IPS DF 6.9 (cell line): ENCODE measurements around the gene TIPARP.
"Not testable (repeated sequence)": the region's sequence is repeated elsewhere in the genome, so short reads cannot be mapped to it uniquely, and the experiment has no call there.

ENCODE experiments used
- DNase-seq: peaks from one replicate; pipeline ENCODE4 v3.0.0-alpha.2; 2013; ENCODE audit warnings: low read depth, low spot score
- H3K27ac ChIP-seq: one replicate; pipeline ENCODE4 v1.5.1; 2013; ENCODE audit warnings: low read length, control low read depth
- H3K27me3 ChIP-seq: 2 replicates; pipeline ENCODE4 v1.6.1; 2013; ENCODE audit warnings: mild to moderate bottlenecking, low read length; ENCODE audit not compliant: control insufficient read depth, insufficient read depth
- H3K36me3 ChIP-seq: 2 replicates; pipeline ENCODE4 v1.6.1; 2013; ENCODE audit warnings: low read length; ENCODE audit not compliant: control insufficient read depth, insufficient read depth
- H3K4me1 ChIP-seq: 2 replicates; pipeline ENCODE4 v1.6.1; 2013; ENCODE audit warnings: low read length; ENCODE audit not compliant: control insufficient read depth, insufficient read depth
- H3K4me3 ChIP-seq: 2 replicates; pipeline ENCODE4 v1.5.1; 2013; ENCODE audit warnings: mild to moderate bottlenecking, low read length
- H3K9me3 ChIP-seq: 2 replicates; pipeline ENCODE4 v1.6.1; 2013; ENCODE audit warnings: low read length, inconsistent platforms; ENCODE audit not compliant: control insufficient read depth, insufficient read depth
- WGBS: extraction: QIAGEN DNeasy Blood & Tissue Kit; methylation state at CpG from one replicate; pipeline ENCODE4 v1.1.7; 2013; ENCODE audit warnings: mixed read lengths, missing lambda C conversion rate; ENCODE audit not compliant: insufficient read length, insufficient coverage; 5-methylcytosine and 5-hydroxymethylcytosine counted together

TIPARP gene

GRCh38 chr3:156649681-156650080, 24.7 kb upstream of the TIPARP start:
- H3K27ac ChIP-seq = no peak overlapping the region
- H3K36me3 ChIP-seq = no peaks in the 10 kb centered on the region
- H3K4me3 ChIP-seq = no peak overlapping the region
- no CpG with 5 or more reads among the region's 1 CpG for WGBS
- H3K4me1 ChIP-seq = no peaks in the 10 kb centered on the region
- no peaks in the 10 kb centered on the region for H3K9me3 ChIP-seq
- DNase-seq = no peak
- H3K27me3 ChIP-seq = no peaks in the 10 kb centered on the region

GRCh38 chr3:156652661-156653060, 21.7 kb upstream of the TIPARP start:
- H3K4me1 ChIP-seq, DNase-seq, H3K4me3 ChIP-seq, H3K27ac ChIP-seq, H3K27me3 ChIP-seq, H3K9me3 ChIP-seq, H3K36me3 ChIP-seq: not testable (repeated sequence)
- WGBS = no CpG with 5 or more reads among the region's 2 CpGs

GRCh38 chr3:156654834-156655233, 19.6 kb upstream of the TIPARP start:
- WGBS = no CpG with 5 or more reads among the region's 1 CpG
- H3K9me3 ChIP-seq = no peaks in the 10 kb centered on the region
- H3K4me1 ChIP-seq = no peaks in the 10 kb centered on the region
- no peak for DNase-seq
- H3K27me3 ChIP-seq = no peaks in the 10 kb centered on the region
- H3K27ac ChIP-seq = no peak overlapping the region
- no peaks in the 10 kb centered on the region for H3K36me3 ChIP-seq
- no peak overlapping the region for H3K4me3 ChIP-seq

- no peaks in the 10 kb centered on the region for H3K36me3 ChIP-seq
- H3K27ac ChIP-seq = no peak overlapping the region
- no peaks in the 10 kb centered on the region for H3K4me1 ChIP-seq
- H3K9me3 ChIP-seq = no peaks in the 10 kb centered on the region
- no peaks in the 10 kb centered on the region for H3K27me3 ChIP-seq
- H3K4me3 ChIP-seq = no peak overlapping the region
- WGBS = no CpG with 5 or more reads among the region's 5 CpGs
- no peak for DNase-seq
These were observed 18.4 kb upstream of the TIPARP start for GRCh38 chr3:156655819-156656550.

- no peaks in the 10 kb centered on the region for H3K27me3 ChIP-seq
- WGBS = no CpG with 5 or more reads among the region's 2 CpGs
- H3K9me3 ChIP-seq = no peaks in the 10 kb centered on the region
- H3K27ac ChIP-seq = no peak overlapping the region
- H3K4me3 ChIP-seq = no peak overlapping the region
- no peaks in the 10 kb centered on the region for H3K4me1 ChIP-seq
- H3K36me3 ChIP-seq = no peaks in the 10 kb centered on the region
- DNase-seq = no peak
These were observed 16.9 kb upstream of the TIPARP start for GRCh38 chr3:156657440-156657839.

GRCh38 chr3:156657862-156658731, 16.3 kb upstream of the TIPARP start:
- DNase-seq = no peak
- Histone ChIP-seq H3K27ac (no peak overlapping the region), H3K36me3 (no peaks in the 10 kb centered on the region), H3K4me1 (no peaks in the 10 kb centered on the region), H3K9me3 (no peaks in the 10 kb centered on the region), H3K27me3 (no peaks in the 10 kb centered on the region), H3K4me3 (no peak overlapping the region)
- no CpG with 5 or more reads among the region's 4 CpGs for WGBS

- no CpG with 5 or more reads among the region's 1 CpG for WGBS
- no peaks in the 10 kb centered on the region for H3K9me3 ChIP-seq
These were observed 15.7 kb upstream of the TIPARP start for GRCh38 chr3:156658732-156659090.

GRCh38 chr3:156659260-156659659, 15.1 kb upstream of the TIPARP start:
- DNase-seq = no peak
- H3K36me3 ChIP-seq = no peaks in the 10 kb centered on the region
- no peaks in the 10 kb centered on the region for H3K9me3 ChIP-seq
- no peak overlapping the region for H3K4me3 ChIP-seq
- H3K27me3 ChIP-seq = no peaks in the 10 kb centered on the region
- H3K4me1 ChIP-seq = no peaks in the 10 kb centered on the region
- H3K27ac ChIP-seq = no peak overlapping the region

More at GRCh38 chr3:156658732-156659090, 15.7 kb upstream of the TIPARP start:
- H3K27ac ChIP-seq = no peak overlapping the region
- H3K36me3 ChIP-seq = no peaks in the 10 kb centered on the region
- no peak for DNase-seq
- H3K4me1 ChIP-seq = no peaks in the 10 kb centered on the region
- H3K27me3 ChIP-seq = no peaks in the 10 kb centered on the region
- no peak overlapping the region for H3K4me3 ChIP-seq

GRCh38 chr3:156661155-156661554, 13.2 kb upstream of the TIPARP start:
- H3K27me3 ChIP-seq = no peaks in the 10 kb centered on the region
- DNase-seq = no peak
- H3K9me3 ChIP-seq = no peaks in the 10 kb centered on the region
- H3K36me3 ChIP-seq = no peaks in the 10 kb centered on the region
- H3K4me3 ChIP-seq = no peak overlapping the region
- WGBS = no CpG with 5 or more reads among the region's 2 CpGs
- no peaks in the 10 kb centered on the region for H3K4me1 ChIP-seq
- H3K27ac ChIP-seq = no peak overlapping the region

GRCh38 chr3:156664011-156664830, 10.2 kb upstream of the TIPARP start:
- Histone ChIP-seq H3K4me3 (no peak overlapping the region), H3K4me1 (no peaks in the 10 kb centered on the region)
- WGBS = no CpG with 5 or more reads among the region's 8 CpGs

More at GRCh38 chr3:156664011-156664830, 10.2 kb upstream of the TIPARP start:
- Histone ChIP-seq H3K9me3 (no peaks in the 10 kb centered on the region), H3K27ac (no peak overlapping the region), H3K27me3 (no peaks in the 10 kb centered on the region), H3K36me3 (no peaks in the 10 kb centered on the region)
- no peak for DNase-seq
